ENCODE data around the gene FGGY. TPM values are rescaled to one million over a fixed set of nuclear protein-coding genes. Genes with fewer than 3 reads are reported as not detected.
A peak's percentile ranks its signal among the peaks of the same experiment; 100 is the strongest.

Gene FGGY
- total RNA-seq, 2 donors from 2014 or later = 14.6 to 24.7 TPM

- DNase-seq (ENCODE audit: low spot score) = no peak
- intact Hi-C loops (cut with DNase I) = no loop called here
Measured at GRCh38 chr1:59419361-59420140, 122.7 kb downstream of the FGGY start.

GRCh38 chr1:59421232-59421920, 124.5 kb downstream of the FGGY start:
- intact Hi-C loops (cut with DNase I) = loop anchor here in 1 of 2 donors (1.0 kb wide), 1 partner anchor 27 kb away; no protein-coding TSS in a partner anchor
- no peak for DNase-seq (ENCODE audit: low spot score)

- intact Hi-C loops (cut with DNase I) = no loop called here
- peak; percentile 87 for DNase-seq (ENCODE audit: low spot score)
Measured at GRCh38 chr1:59422921-59423575, 126.2 kb downstream of the FGGY start.

GRCh38 chr1:59427155-59427554, 130.3 kb downstream of the FGGY start:
- intact Hi-C loops (cut with DNase I) = no loop called here
- no peak for DNase-seq (ENCODE audit: low spot score)

- DNase-seq (ENCODE audit: low spot score) = no peak
- intact Hi-C loops (cut with DNase I) = no loop called here
Measured at GRCh38 chr1:59427784-59428183, 130.9 kb downstream of the FGGY start.

- intact Hi-C loops (cut with DNase I) = no loop called here
- DNase-seq (ENCODE audit: low spot score) = no peak
Measured at GRCh38 chr1:59428828-59429227, 131.9 kb downstream of the FGGY start.

GRCh38 chr1:59429656-59430055, 132.8 kb downstream of the FGGY start:
- intact Hi-C loops (cut with DNase I) = no loop called here
- no peak for DNase-seq (ENCODE audit: low spot score)

- DNase-seq (ENCODE audit: low spot score) = no peak
- intact Hi-C loops (cut with DNase I) = no loop called here
Measured at GRCh38 chr1:59431566-59432294, 134.8 kb downstream of the FGGY start.

- DNase-seq (ENCODE audit: low spot score) = no peak
- intact Hi-C loops (cut with DNase I) = no loop called here
Measured at GRCh38 chr1:59432531-59433439, 135.9 kb downstream of the FGGY start.

- intact Hi-C loops (cut with DNase I) = no loop called here
- no peak for DNase-seq (ENCODE audit: low spot score)
Measured at GRCh38 chr1:59433440-59433813, 136.5 kb downstream of the FGGY start.

GRCh38 chr1:59434336-59434735, 137.4 kb downstream of the FGGY start:
- no peak for DNase-seq (ENCODE audit: low spot score)
- intact Hi-C loops (cut with DNase I) = no loop called here

GRCh38 chr1:59436637-59437036, 139.7 kb downstream of the FGGY start:
- DNase-seq (ENCODE audit: low spot score) = no peak
- intact Hi-C loops (cut with DNase I) = no loop called here

GRCh38 chr1:59438058-59438560, 141.2 kb downstream of the FGGY start:
- intact Hi-C loops (cut with DNase I) = loop anchor here in 1 of 2 donors (2.0 kb wide), 1 partner anchor 61 kb away; no protein-coding TSS in a partner anchor
- DNase-seq (ENCODE audit: low spot score) = no peak

GRCh38 chr1:59442492-59442891, 145.6 kb downstream of the FGGY start:
- intact Hi-C loops (cut with DNase I) = no loop called here
- no peak for DNase-seq (ENCODE audit: low spot score)

GRCh38 chr1:59443310-59443709, 146.4 kb downstream of the FGGY start:
- intact Hi-C loops (cut with DNase I) = no loop called here
- DNase-seq (ENCODE audit: low spot score) = no peak

- DNase-seq (ENCODE audit: low spot score) = no peak
- intact Hi-C loops (cut with DNase I) = no loop called here
Measured at GRCh38 chr1:59444520-59444919, 147.6 kb downstream of the FGGY start.

- no peak for DNase-seq (ENCODE audit: low spot score)
- intact Hi-C loops (cut with DNase I) = no loop called here
Measured at GRCh38 chr1:59445040-59445439, 148.1 kb downstream of the FGGY start.

- intact Hi-C loops (cut with DNase I) = no loop called here
- DNase-seq (ENCODE audit: low spot score) = no peak
Measured at GRCh38 chr1:59446257-59446901, 149.5 kb downstream of the FGGY start.
